Measurements from ENCODE around the gene FBN1. TPM values are rescaled to one million over a fixed set of nuclear protein-coding genes. Genes with fewer than 3 reads are reported as not detected.

Gene FBN1
- total and polyA plus RNA-seq, 2 of the 13 experiments (the other 11 are each of a cell fraction or from before 2014, with no cell fraction given) = 1.5 to 3.0 TPM

GRCh38 chr15:48458876-48459275 lies 186.6 kb downstream of the FBN1 start (continued):
- TF ChIP-seq, protein P1, sequence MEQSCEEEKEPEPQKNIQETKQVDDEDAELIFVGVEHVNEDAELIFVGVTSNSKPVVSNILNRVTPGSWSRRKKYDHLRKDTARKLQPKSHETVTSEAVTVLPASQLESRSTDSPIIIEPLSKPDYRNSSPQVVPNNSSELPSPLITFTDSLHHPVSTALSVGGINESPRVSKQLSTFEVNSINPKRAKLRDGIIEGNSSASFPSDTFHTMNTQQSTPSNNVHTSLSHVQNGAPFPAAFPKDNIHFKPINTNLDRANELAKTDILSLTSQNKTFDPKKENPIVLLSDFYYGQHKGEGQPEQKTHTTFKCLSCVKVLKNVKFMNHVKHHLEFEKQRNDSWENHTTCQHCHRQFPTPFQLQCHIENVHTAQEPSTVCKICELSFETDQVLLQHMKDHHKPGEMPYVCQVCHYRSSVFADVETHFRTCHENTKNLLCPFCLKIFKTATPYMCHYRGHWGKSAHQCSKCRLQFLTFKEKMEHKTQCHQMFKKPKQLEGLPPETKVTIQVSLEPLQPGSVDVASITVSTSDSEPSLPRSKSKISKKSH (CRISPR knock-in tag; IDR thresholded peaks at IDR 0.05; ENCODE audit: borderline replicate concordance) = no peak
- TF ChIP-seq MAX (IDR thresholded peaks at IDR 0.05) = no peak

- Histone ChIP-seq H3K4me3 (replicated peaks in 1 of 3; ENCODE audit: insufficient read depth in 1 of 3, low read depth in 2 of 3, low read length in 3 of 3) (no peak overlapping the region), H3K36me3 (replicated peaks in 1 of 2; ENCODE audit: control insufficient read depth in 1 of 2, insufficient read depth in 2 of 2, low read length in 2 of 2) (no peaks in the 10 kb centered on the region), H4K20me1 (ENCODE audit: insufficient read depth, low read length) (no peaks in the 10 kb centered on the region), H2AFZ (ENCODE audit: low read length) (no peak overlapping the region), H3K4me2 (ENCODE audit: low read depth, low read length) (no peak overlapping the region), H3K9me3 (ENCODE audit: low read length) (no peaks in the 10 kb centered on the region), H3K27me3 (ENCODE audit: control insufficient read depth in 1 of 2, insufficient read depth in 2 of 2, low read length in 2 of 2) (no peaks in the 10 kb centered on the region), H3K27ac (ENCODE audit: extremely low read length, insufficient read depth, low read length) (no peak overlapping the region), H3K4me1 (ENCODE audit: insufficient read depth, low read length) (no peaks in the 10 kb centered on the region), H3K9ac (ENCODE audit: insufficient read depth, low read depth, low read length) (no peak overlapping the region), H3K79me2 (ENCODE audit: insufficient read depth, low read length) (no peaks in the 10 kb centered on the region)
- ATAC-seq (no peak), FAIRE-seq (no peak), DNase-seq (ENCODE audit: low spot score) (no peak)
- TF ChIP-seq GTF3A (CRISPR knock-in tag; conservative IDR thresholded peaks at IDR 0.05) = no peak
- no peak for TF ChIP-seq NONO (IDR thresholded peaks at IDR 0.05)
- TF ChIP-seq NONO (CRISPR knock-in tag; conservative IDR thresholded peaks at IDR 0.05) = no peak
- no peak for TF ChIP-seq FOXM1 (CRISPR knock-in tag; IDR thresholded peaks at IDR 0.05)
- no peak for TF ChIP-seq CBX5 (CRISPR knock-in tag; IDR thresholded peaks at IDR 0.05; ENCODE audit: borderline replicate concordance)
- CTCF ChIA-PET (ENCODE audit: low intra/inter-chr PET ratio, low total read pairs) = no interaction called here
- no TSS peak for BruUV-seq (replicated peaks)
- 52% methylated on average over 1 of the region's 1 CpG for WGBS (ENCODE audit: low lambda C conversion rate)
- intact Hi-C loops (cut with micrococcal nuclease; ENCODE audit: unreplicated experiment) = no loop called here
- in situ Hi-C loops (cut with HindIII; ENCODE audit: extremely low pct_ligation_motif_present, low pct_unique_long_range_greater_than_20kb) = no loop called here
- POLR2A ChIA-PET = no interaction called here
These were observed 189.4 kb downstream of the FBN1 start for GRCh38 chr15:48456134-48456533.
